ENCODE measurements around the gene CRB3.

GRCh38 chr19:6470173-6470572, 6.1 kb downstream of the CRB3 start:
- TF ChIP-seq CTCF (IDR thresholded peaks at IDR 0.05) (no peak), POLR2A (IDR thresholded peaks at IDR 0.05) (no peak)
